IMR-90 (cell line): Measurements from ENCODE around the gene ARMH3. TPM values are rescaled to one million over a fixed set of nuclear protein-coding genes. Genes with fewer than 3 reads are reported as not detected.

Source experiments
- ATAC-seq: fragments of 200-7000 bp; cut with Tn5 transposase; 2 replicates; pipeline ENCODE4 v1.9.1; 2020; ENCODE audit warnings: low read depth, mild to moderate bottlenecking, moderate library complexity
- BruUV-seq: library from RNA; stranded (reverse); fragments of 400-500 nt; replicated peaks from 2 replicates; lab custom pipeline; 2021; lab: Mats Ljungman, UMichigan
- CTCF ChIA-PET: fragments of 300-600 bp; formaldehyde crosslinking; extraction: SDS; loops from one replicate; lab custom pipeline; 2021; ENCODE audit warnings: antibody characterized with exemption; lab: Yijun Ruan, JAX
- POLR2A ChIA-PET: fragments of 300-600 bp; sonication (Branson Sonifier 250); formaldehyde crosslinking; loops from one replicate; lab custom pipeline; 2022; ENCODE audit warnings: antibody characterized with exemption; ENCODE audit not compliant: unreplicated experiment; lab: Charles Lee
- DNase-seq: peaks from one replicate; pipeline ENCODE4 v3.0.0; 2013
- H2AFZ ChIP-seq: replicated peaks from 2 replicates; pipeline ENCODE3; 2013; ENCODE audit warnings: low read length, mild to moderate bottlenecking; ENCODE audit not compliant: poor library complexity
- H2AK5ac ChIP-seq: 2 replicates; pipeline ENCODE4 v1.6.1; 2013; ENCODE audit warnings: low read depth, low read length, inconsistent platforms
- H2AK9ac ChIP-seq: replicated peaks from 2 replicates; pipeline ENCODE3; 2013; ENCODE audit warnings: mild to moderate bottlenecking, low read depth, low read length, moderate library complexity; ENCODE audit not compliant: poor library complexity
- H2BK120ac ChIP-seq: 2 replicates; pipeline ENCODE4 v1.6.1; 2013; ENCODE audit warnings: low read depth, low read length, inconsistent platforms
- H2BK15ac ChIP-seq: 3 replicates; pipeline ENCODE4 v1.6.1; 2013; ENCODE audit warnings: low read depth, low read length, inconsistent platforms
- H2BK20ac ChIP-seq: 2 replicates; pipeline ENCODE4 v1.6.1; 2013; ENCODE audit warnings: low read depth, mild to moderate bottlenecking, inconsistent platforms, low read length, moderate library complexity
- H2BK5ac ChIP-seq: 2 replicates; pipeline ENCODE4 v1.6.1; 2013; ENCODE audit warnings: mild to moderate bottlenecking, low read depth, low read length, inconsistent platforms; ENCODE audit not compliant: poor library complexity, severe bottlenecking
- H3K14ac ChIP-seq: replicated peaks from 2 replicates; pipeline ENCODE4 v1.6.1; 2013; ENCODE audit warnings: low read depth, low read length, inconsistent platforms
- H3K18ac ChIP-seq: 2 replicates; pipeline ENCODE4 v1.6.1; 2013; ENCODE audit warnings: low read depth, low read length, control low read depth
- H3K23ac ChIP-seq: 2 replicates; pipeline ENCODE4 v1.6.1; 2013; ENCODE audit warnings: low read depth, low read length, inconsistent platforms
- H3K27ac ChIP-seq: 2 replicates; pipeline ENCODE4 v1.5.1; 2013; ENCODE audit warnings: mild to moderate bottlenecking, control low read depth, low read length; ENCODE audit not compliant: insufficient read depth
- H3K27me3 ChIP-seq: 2 replicates; pipeline ENCODE4 v1.6.1; 2013; ENCODE audit warnings: low read length; ENCODE audit not compliant: control insufficient read depth, insufficient read depth
- H3K36me3 ChIP-seq: 2 replicates; pipeline ENCODE4 v1.6.1; 2013; ENCODE audit warnings: low read length, mixed read lengths; ENCODE audit not compliant: control insufficient read depth, insufficient read depth
- H3K4ac ChIP-seq: 2 replicates; pipeline ENCODE4 v1.6.1; 2013; ENCODE audit warnings: low read depth, low read length, inconsistent platforms
- H3K4me1 ChIP-seq: 2 replicates; pipeline ENCODE4 v1.6.1; 2013; ENCODE audit warnings: low read length, mixed read lengths; ENCODE audit not compliant: control insufficient read depth, insufficient read depth
- H3K4me2 ChIP-seq: 2 replicates; pipeline ENCODE4 v1.6.1; 2013; ENCODE audit warnings: low read depth, mild to moderate bottlenecking, control low read depth, low read length, moderate library complexity
- H3K4me3 ChIP-seq: 2 replicates; pipeline ENCODE4 v1.5.1; 2013; ENCODE audit warnings: low read depth, mild to moderate bottlenecking, control low read depth, low read length, moderate library complexity; ENCODE audit not compliant: insufficient read depth
- H3K56ac ChIP-seq: 2 replicates; pipeline ENCODE4 v1.6.1; 2013; ENCODE audit warnings: low read length, inconsistent platforms; ENCODE audit not compliant: insufficient read depth; ENCODE audit errors: extremely low read depth
- H3K79me1 ChIP-seq, 2 experiments: 2 replicates each; pipeline ENCODE4 v1.6.1; 2013; ENCODE audit warnings: low read length in 2 of 2, inconsistent platforms in 1 of 2, low read depth in 1 of 2
- H3K9ac ChIP-seq: 2 replicates; pipeline ENCODE4 v1.6.1; 2013; ENCODE audit warnings: low read depth, low read length, control low read depth
- H3K9me1 ChIP-seq: 2 replicates; pipeline ENCODE4 v1.6.1; 2013; ENCODE audit warnings: low read length, inconsistent platforms; ENCODE audit not compliant: insufficient read depth
- H3K9me3 ChIP-seq: 2 replicates; pipeline ENCODE4 v1.6.1; 2013; ENCODE audit warnings: low read length; ENCODE audit not compliant: control insufficient read depth, insufficient read depth
- H4K20me1 ChIP-seq: 2 replicates; pipeline ENCODE4 v1.6.1; 2013; ENCODE audit warnings: low read length, inconsistent platforms; ENCODE audit not compliant: insufficient read depth
- H4K5ac ChIP-seq: 2 replicates; pipeline ENCODE4 v1.6.1; 2013; ENCODE audit warnings: mild to moderate bottlenecking, low read depth, low read length, control low read depth
- H4K8ac ChIP-seq, 2 experiments: 2 replicates each; pipeline ENCODE4 v1.6.1; 2013; ENCODE audit warnings: low read depth in 2 of 2, low read length in 2 of 2, control low read depth in 1 of 2, inconsistent platforms in 1 of 2
- H4K91ac ChIP-seq: 2 replicates; pipeline ENCODE4 v1.6.1; 2013; ENCODE audit warnings: low read depth, low read length, inconsistent platforms; ENCODE audit not compliant: insufficient read depth
- BHLHE40 ChIP-seq: fragments of 150-350 bp; IDR thresholded peaks from 2 replicates; pipeline ENCODE4 v1.6.1; 2016; ENCODE audit warnings: mild to moderate bottlenecking, low read depth, low read length
- MAZ ChIP-seq: IDR thresholded peaks from 2 replicates; pipeline ENCODE4 v1.6.1; 2012; ENCODE audit warnings: low read depth, mild to moderate bottlenecking, low read length, improper control_type of control experiment, moderate library complexity, borderline replicate concordance
- NFE2L2 ChIP-seq: fragments of 150-350 bp; IDR thresholded peaks from 2 replicates; pipeline ENCODE4 v1.6.1; 2016; ENCODE audit warnings: low read depth, mild to moderate bottlenecking, low read length
- WGBS, 2 experiments: methylation state at CpG; one replicate each; pipeline versions ENCODE4 v1.1.5 to v1.1.7; 2013; ENCODE audit warnings: missing lambda C conversion rate in 2 of 2; ENCODE audit not compliant: insufficient read length in 1 of 2; ENCODE audit errors: extremely low coverage in 2 of 2; 5-methylcytosine and 5-hydroxymethylcytosine counted together
- dilution Hi-C: fragments of 300-500 bp; cut with HindIII; formaldehyde crosslinking; loops from one replicate; pipeline ENCODE4 v1.14.3; 2018; ENCODE audit warnings: low sequenced_read_pairs; ENCODE audit not compliant: unreplicated experiment
- in situ Hi-C: fragments of 300-500 bp; cut with MboI; formaldehyde crosslinking; loops from 3 replicates; pipeline ENCODE4 v1.14.3; 2019; ENCODE audit warnings: low sequenced_read_pairs, inconsistent platforms, mixed read lengths
- intact Hi-C: fragments of 100-400 bp; cut with micrococcal nuclease; formaldehyde crosslinking; loops from 2 replicates; pipeline ENCODE4 v1.10.0; 2022
- polyA plus RNA-seq, 3 experiments: library from polyadenylated mRNA; depleted of rRNA; stranded (reverse); fragments of >200 nt; gene quantifications; 2 replicates each; pipeline ENCODE4 v1.2.3, GENCODE V29; 2012; ENCODE audit warnings: low replicate concordance in 1 of 3
- total RNA-seq: library from RNA; depleted of rRNA; stranded (reverse); fragments of >200 nt; gene quantifications from 2 replicates; pipeline ENCODE4 v1.2.3, GENCODE V29; 2012

ARMH3 gene
- total and polyA plus RNA-seq, 2 of the 4 experiments (the other 2 are of a cell fraction), result 12.1 to 13.1 TPM

DNA sequence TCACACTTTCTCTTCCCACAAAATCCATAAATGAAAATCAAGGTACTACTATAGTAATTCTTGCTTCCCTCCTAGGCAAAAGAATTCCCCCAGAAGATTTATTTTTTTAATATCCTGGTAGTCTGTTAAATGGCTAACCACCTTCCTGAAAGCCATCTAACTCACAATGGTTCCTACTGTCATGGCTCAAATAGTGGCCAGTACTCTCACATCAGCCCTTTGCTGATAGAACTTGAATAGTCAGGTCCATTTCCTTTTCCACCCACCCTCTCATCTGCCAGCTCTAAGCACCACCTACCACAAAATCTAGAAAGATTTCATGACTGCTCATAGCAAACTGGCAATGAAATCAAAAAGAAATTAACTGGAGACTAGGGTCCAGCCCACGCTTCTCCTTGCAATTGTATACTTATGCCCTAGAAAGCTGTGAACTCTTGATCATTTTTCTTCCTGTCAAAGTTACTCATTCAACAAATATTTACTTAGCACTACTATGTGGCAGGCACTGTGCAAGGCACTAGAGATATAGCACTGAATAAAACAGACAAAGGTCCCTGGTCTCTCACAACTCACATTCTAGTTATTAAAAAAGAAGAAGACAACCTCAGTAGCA, 60.4 kb downstream of the ARMH3 start:
- 0 out of 2 replicates have a peak, but pooled peaks cover 2% of the 10 kb centered on the region for H3K4me1 ChIP-seq
- no peaks in the 10 kb centered on the region for H3K9me1 ChIP-seq
- H3K4me3 ChIP-seq, result no peak overlapping the region
- H3K36me3 ChIP-seq, result peaks cover 22% of the 10 kb centered on the region
- no peak overlapping the region for H2AK9ac ChIP-seq
- WGBS, 2 experiments, result 13% methylated on average over 1 of the region's 1 CpG; no CpG with 5 or more reads in 1 of the 2 experiments
- no peak overlapping the region for H2BK120ac ChIP-seq
- no peak overlapping the region for H3K18ac ChIP-seq
- H3K4ac ChIP-seq, result no peak overlapping the region
- intact Hi-C loops, result no loop called here
- H4K8ac ChIP-seq, result no peak overlapping the region
- H4K91ac ChIP-seq, result no peak overlapping the region
- DNase-seq (peak; percentile 59), ATAC-seq (peak; percentile 73)
- dilution Hi-C loops, result no loop called here
- no peak overlapping the region for H2BK20ac ChIP-seq
- in situ Hi-C loops, result no loop called here
- H2BK15ac ChIP-seq, result no peak overlapping the region
- no peaks in the 10 kb centered on the region for H3K27me3 ChIP-seq
- H3K9ac ChIP-seq, result no peak overlapping the region
- H3K14ac ChIP-seq, result no peak overlapping the region; the same call in 1 of the 2 replicates
- no peak overlapping the region for H4K5ac ChIP-seq
- no peaks in the 10 kb centered on the region for H4K20me1 ChIP-seq
- H2AFZ ChIP-seq, result no peak overlapping the region
- no peaks in the 10 kb centered on the region for H3K9me3 ChIP-seq
- H3K23ac ChIP-seq, result peak overlapping the region; percentile 52; the same call in 1 of the 2 replicates
- H2AK5ac ChIP-seq, result no peak overlapping the region
- CTCF ChIA-PET, result interaction anchor here (0.5 to 1.9 kb wide), 4 partner anchors 14 to 155 kb away, joined by 3 to 14 read pairs (median 6); no protein-coding TSS in a partner anchor
- BruUV-seq, result no TSS peak
- TF ChIP-seq NFE2L2, result no peak
- TF ChIP-seq MAZ, result no peak
- TF ChIP-seq BHLHE40, result no peak
- POLR2A ChIA-PET, result interaction anchor here (0.5 kb wide), 1 partner anchor 12 kb away, joined by 4 read pairs; no protein-coding TSS in a partner anchor
- peaks cover 3 to 6% of the 10 kb centered on the region in 2 experiments; a peak in 1 of 4 replicates for H3K79me1 ChIP-seq
- no peak overlapping the region for H2BK5ac ChIP-seq
- no peak overlapping the region for H3K56ac ChIP-seq
- no peak overlapping the region; the same call in 1 of the 2 replicates for H3K4me2 ChIP-seq
- no peak overlapping the region for H3K27ac ChIP-seq
